Left lung (tissue), 10 donors: Measurements from ENCODE around the gene TLR7. TPM values are rescaled to one million over a fixed set of nuclear protein-coding genes. Genes with fewer than 3 reads are reported as not detected.

ENCODE experiments used
- ATAC-seq: fragments of 200-7000 bp; cut with Tn5 transposase; one replicate; pipeline ENCODE4 v1.9.1; 2020; ENCODE audit warnings: moderate library complexity
- DNase-seq, 4 donors: peaks; one replicate each; pipeline ENCODE4 v3.0.0-alpha.2; 2013 to 2020
- H3K27ac ChIP-seq, 2 donors: fragments of 200-600 bp; sonication (generic) in 1 of 2; one replicate each; pipeline versions ENCODE4 v1.5.0 to v1.8.0; 2020 to 2021
- H3K27me3 ChIP-seq, 2 donors: fragments of 200-600 bp; sonication (generic) in 1 of 2; one replicate each; pipeline versions ENCODE4 v1.5.0 to v1.8.0; 2020 to 2021
- H3K36me3 ChIP-seq, 2 donors: fragments of 200-600 bp; sonication (generic) in 1 of 2; one replicate each; pipeline versions ENCODE4 v1.5.0 to v1.8.0; 2020 to 2021
- H3K4me1 ChIP-seq, 2 donors: fragments of 200-600 bp; one replicate each; pipeline ENCODE4 v1.8.0; 2021
- H3K4me3 ChIP-seq, 2 donors: fragments of 200-600 bp; sonication (generic) in 1 of 2; one replicate each; pipeline versions ENCODE4 v1.5.0 to v1.8.0; 2020 to 2021; ENCODE audit warnings: mild to moderate bottlenecking in 1 of 2
- H3K9me3 ChIP-seq, 2 donors: fragments of 200-600 bp; sonication (generic) in 1 of 2; one replicate each; pipeline versions ENCODE4 v1.5.0 to v1.8.0; 2020 to 2021
- intact Hi-C, 2 donors: fragments of 100-400 bp; cut with DNase I; formaldehyde crosslinking; loops; one replicate each; pipeline versions ENCODE4 v1.11.2 to v1.14.2; 2022
- polyA plus RNA-seq, 6 donors: library from polyadenylated mRNA; unstranded; fragments of 120-200 nt; gene quantifications; one replicate each; pipeline ENCODE4 v1.2.1, GENCODE V29; 2013; ENCODE audit not compliant: insufficient read length in 6 of 6
- total RNA-seq, 2 donors: library from RNA; stranded (reverse); fragmentation: NEBNext Ultra II Directional; extraction: Animal tissue kit (Norgen Biotek cat#: 25700); gene quantifications; one replicate each; pipeline ENCODE4 v1.2.1, GENCODE V29; 2021
- TF ChIP-seq, protein P1 (sequence below), 2 donors: fragments of 200-600 bp; sonication (generic) in 1 of 2; IDR thresholded peaks; one replicate each; pipeline versions ENCODE4 v1.5.0 to v1.8.0; 2021; ENCODE audit warnings: antibody characterized with exemption in 2 of 2
- donor health status: DM: no; HTN: yes; CAD: no.
- donor health status: DM: no; HTN: no; CAD: no.

TLR7 gene
- total and polyA plus RNA-seq, 8 donors: 0.84 to 3.4 (median 1.3) TPM

GRCh38 chrX:12919620-12920019 is 52.7 kb downstream of the TLR7 start:
- no peak for ATAC-seq

GRCh38 chrX:12920990-12921389 is 54.1 kb downstream of the TLR7 start:
- H3K9me3 ChIP-seq: no peaks in the 10 kb centered on the region
- H3K27ac ChIP-seq: no peak overlapping the region
- H3K4me3 ChIP-seq: no peak overlapping the region
- DNase-seq (no peak), ATAC-seq (no peak)
- TF ChIP-seq, protein P1, sequence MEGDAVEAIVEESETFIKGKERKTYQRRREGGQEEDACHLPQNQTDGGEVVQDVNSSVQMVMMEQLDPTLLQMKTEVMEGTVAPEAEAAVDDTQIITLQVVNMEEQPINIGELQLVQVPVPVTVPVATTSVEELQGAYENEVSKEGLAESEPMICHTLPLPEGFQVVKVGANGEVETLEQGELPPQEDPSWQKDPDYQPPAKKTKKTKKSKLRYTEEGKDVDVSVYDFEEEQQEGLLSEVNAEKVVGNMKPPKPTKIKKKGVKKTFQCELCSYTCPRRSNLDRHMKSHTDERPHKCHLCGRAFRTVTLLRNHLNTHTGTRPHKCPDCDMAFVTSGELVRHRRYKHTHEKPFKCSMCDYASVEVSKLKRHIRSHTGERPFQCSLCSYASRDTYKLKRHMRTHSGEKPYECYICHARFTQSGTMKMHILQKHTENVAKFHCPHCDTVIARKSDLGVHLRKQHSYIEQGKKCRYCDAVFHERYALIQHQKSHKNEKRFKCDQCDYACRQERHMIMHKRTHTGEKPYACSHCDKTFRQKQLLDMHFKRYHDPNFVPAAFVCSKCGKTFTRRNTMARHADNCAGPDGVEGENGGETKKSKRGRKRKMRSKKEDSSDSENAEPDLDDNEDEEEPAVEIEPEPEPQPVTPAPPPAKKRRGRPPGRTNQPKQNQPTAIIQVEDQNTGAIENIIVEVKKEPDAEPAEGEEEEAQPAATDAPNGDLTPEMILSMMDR (IDR thresholded peaks at IDR 0.05): no peak
- H3K36me3 ChIP-seq: no peaks in the 10 kb centered on the region
- intact Hi-C loops: no loop called here
- H3K4me1 ChIP-seq: no peaks in the 10 kb centered on the region
- H3K27me3 ChIP-seq: peaks cover 0 to 2% of the 10 kb centered on the region in 2 donors

More at GRCh38 chrX:12919620-12920019, 52.7 kb downstream of the TLR7 start:
- Histone ChIP-seq H3K27me3 (no peaks in the 10 kb centered on the region), H3K27ac (no peak overlapping the region), H3K36me3 (no peaks in the 10 kb centered on the region), H3K9me3 (no peaks in the 10 kb centered on the region), H3K4me1 (no peaks in the 10 kb centered on the region), H3K4me3 (no peak overlapping the region)
- DNase-seq: no peak
- intact Hi-C loops: no loop called here
- TF ChIP-seq, protein P1 (IDR thresholded peaks at IDR 0.05): no peak

DNA sequence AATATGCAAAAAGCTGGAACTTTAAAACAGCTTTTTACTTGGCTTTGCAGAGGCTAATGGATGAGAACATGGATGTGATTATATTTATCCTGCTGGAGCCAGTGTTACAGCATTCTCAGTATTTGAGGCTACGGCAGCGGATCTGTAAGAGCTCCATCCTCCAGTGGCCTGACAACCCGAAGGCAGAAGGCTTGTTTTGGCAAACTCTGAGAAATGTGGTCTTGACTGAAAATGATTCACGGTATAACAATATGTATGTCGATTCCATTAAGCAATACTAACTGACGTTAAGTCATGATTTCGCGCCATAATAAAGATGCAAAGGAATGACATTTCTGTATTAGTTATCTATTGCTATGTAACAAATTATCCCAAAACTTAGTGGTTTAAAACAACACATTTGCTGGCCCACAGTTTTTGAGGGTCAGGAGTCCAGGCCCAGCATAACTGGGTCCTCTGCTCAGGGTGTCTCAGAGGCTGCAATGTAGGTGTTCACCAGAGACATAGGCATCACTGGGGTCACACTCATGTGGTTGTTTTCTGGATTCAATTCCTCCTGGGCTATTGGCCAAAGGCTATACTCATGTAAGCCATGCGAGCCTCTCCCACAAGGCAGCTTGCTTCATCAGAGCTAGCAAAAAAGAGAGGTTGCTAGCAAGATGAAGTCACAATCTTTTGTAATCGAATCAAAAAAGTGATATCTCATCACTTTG is 55.2 kb downstream of the TLR7 start:
- intact Hi-C loops: no loop called here
- TF ChIP-seq, protein P1 (IDR thresholded peaks at IDR 0.05): no peak
- ATAC-seq (no peak), DNase-seq (no peak)
- Histone ChIP-seq H3K27ac (no peak overlapping the region), H3K36me3 (no peaks in the 10 kb centered on the region), H3K4me1 (no peaks in the 10 kb centered on the region), H3K27me3 (peaks cover 0 to 2% of the 10 kb centered on the region in 2 donors), H3K4me3 (no peak overlapping the region), H3K9me3 (no peaks in the 10 kb centered on the region)

DNA sequence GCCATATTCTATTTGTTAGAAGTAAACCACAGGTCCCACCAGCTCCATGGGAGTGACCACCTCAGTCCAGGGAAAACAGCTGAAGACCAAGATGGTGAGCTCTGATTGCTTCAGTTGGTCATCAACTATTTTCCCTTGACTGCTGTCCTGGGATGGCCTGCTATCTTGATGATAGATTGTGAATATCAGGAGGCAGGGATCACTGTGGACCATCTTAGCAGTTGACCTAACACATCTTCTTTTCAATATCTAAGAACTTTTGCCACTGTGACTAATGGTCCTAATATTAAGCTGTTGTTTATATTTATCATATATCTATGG is 55.7 kb downstream of the TLR7 start:
- ATAC-seq: no peak
- H3K4me1 ChIP-seq: no peaks in the 10 kb centered on the region
- no peak overlapping the region for H3K27ac ChIP-seq
- no peaks in the 10 kb centered on the region for H3K9me3 ChIP-seq
- H3K36me3 ChIP-seq: no peaks in the 10 kb centered on the region
- peaks cover 0 to 2% of the 10 kb centered on the region in 2 donors for H3K27me3 ChIP-seq
- TF ChIP-seq, protein P1 (IDR thresholded peaks at IDR 0.05): no peak
- intact Hi-C loops: no loop called here
- no peak for DNase-seq
- no peak overlapping the region for H3K4me3 ChIP-seq

GRCh38 chrX:12929701-12930100 is 62.8 kb downstream of the TLR7 start:
- TF ChIP-seq, protein P1 (IDR thresholded peaks at IDR 0.05): no peak
- no peak overlapping the region for H3K27ac ChIP-seq
- DNase-seq (no peak), ATAC-seq (no peak)
- H3K27me3 ChIP-seq: peaks cover 0 to 5% of the 10 kb centered on the region in 2 donors
- no peaks in the 10 kb centered on the region for H3K36me3 ChIP-seq
- intact Hi-C loops: no loop called here
- H3K4me3 ChIP-seq: no peak overlapping the region
- H3K9me3 ChIP-seq: no peaks in the 10 kb centered on the region
- H3K4me1 ChIP-seq: no peaks in the 10 kb centered on the region
